ENCODE measurements around the gene PRSS21.

The PRSS21 gene

DNA sequence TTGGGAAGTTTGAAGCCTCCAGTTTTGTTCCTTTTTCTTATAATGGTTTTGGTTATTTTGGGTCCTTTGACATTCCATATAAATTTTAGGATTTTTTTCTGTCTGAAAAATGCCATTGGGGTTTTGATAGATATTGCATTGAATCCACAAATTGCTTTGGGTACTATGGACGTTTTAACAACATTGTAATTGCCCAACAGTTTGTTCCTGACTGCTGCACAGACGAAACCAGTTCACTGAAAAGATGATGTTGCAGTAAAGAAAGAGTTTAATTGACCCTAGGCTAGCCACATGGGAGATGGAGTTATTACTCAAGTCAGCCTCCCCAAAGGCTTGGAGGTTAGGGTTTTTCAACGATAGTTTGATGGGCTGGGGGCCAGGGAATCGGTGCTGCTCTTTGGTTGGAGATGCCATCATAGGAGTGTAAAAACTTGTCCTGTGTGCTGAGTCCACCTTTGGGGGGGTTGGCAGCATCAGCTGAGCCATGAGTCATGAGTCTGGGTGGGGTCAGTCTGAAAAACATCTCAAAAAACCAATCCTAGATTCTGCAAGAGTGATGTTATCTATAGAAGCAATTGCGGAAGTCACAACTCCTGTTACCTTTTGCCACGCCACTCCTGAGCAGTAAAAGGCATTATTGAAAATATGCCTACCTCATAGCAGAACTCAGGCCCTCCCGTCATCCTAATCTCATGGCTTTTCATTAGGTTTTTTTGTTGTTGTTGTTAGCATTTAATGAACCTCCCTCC is 21.5 kb upstream of the PRSS21 start:
- TF ChIP-seq RAD21 (IDR thresholded peaks at IDR 0.05; ENCODE audit: low read depth), result no peak
- TF ChIP-seq YY1 (IDR thresholded peaks at IDR 0.05; ENCODE audit: low read depth), result no peak
- no peak for TF ChIP-seq NFIC (IDR thresholded peaks at IDR 0.05)
- no peak for TF ChIP-seq EP300 (IDR thresholded peaks at IDR 0.05; ENCODE audit: borderline replicate concordance)
- no peak for TF ChIP-seq FOXM1 (IDR thresholded peaks at IDR 0.05; ENCODE audit: borderline replicate concordance, low read depth)

GRCh38 chr16:2798723-2799204 is 18.3 kb upstream of the PRSS21 start:
- TF ChIP-seq TAF1 (IDR thresholded peaks at IDR 0.05; ENCODE audit: low read depth) (no peak), EP300 (IDR thresholded peaks at IDR 0.05; ENCODE audit: borderline replicate concordance) (no peak), CEBPB (IDR thresholded peaks at IDR 0.05) (no peak), TEAD4 (IDR thresholded peaks at IDR 0.05) (no peak), TCF12 (IDR thresholded peaks at IDR 0.05; ENCODE audit: low read depth) (no peak), CREB1 (IDR thresholded peaks at IDR 0.05; ENCODE audit: low read depth) (no peak), YY1 (IDR thresholded peaks at IDR 0.05; ENCODE audit: low read depth) (no peak), FOXM1 (IDR thresholded peaks at IDR 0.05; ENCODE audit: borderline replicate concordance, low read depth) (no peak), REST (IDR thresholded peaks at IDR 0.05; ENCODE audit: low read depth) (no peak), EGR1 (IDR thresholded peaks at IDR 0.05) (no peak), ZBTB7A (IDR thresholded peaks at IDR 0.05; ENCODE audit: low read depth) (no peak), NFIC (IDR thresholded peaks at IDR 0.05) (no peak), RAD21 (IDR thresholded peaks at IDR 0.05; ENCODE audit: low read depth) (no peak)
- TF ChIP-seq, protein P1, sequence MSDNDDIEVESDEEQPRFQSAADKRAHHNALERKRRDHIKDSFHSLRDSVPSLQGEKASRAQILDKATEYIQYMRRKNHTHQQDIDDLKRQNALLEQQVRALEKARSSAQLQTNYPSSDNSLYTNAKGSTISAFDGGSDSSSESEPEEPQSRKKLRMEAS (IDR thresholded peaks at IDR 0.05), result no peak
- TF ChIP-seq, protein P2, sequence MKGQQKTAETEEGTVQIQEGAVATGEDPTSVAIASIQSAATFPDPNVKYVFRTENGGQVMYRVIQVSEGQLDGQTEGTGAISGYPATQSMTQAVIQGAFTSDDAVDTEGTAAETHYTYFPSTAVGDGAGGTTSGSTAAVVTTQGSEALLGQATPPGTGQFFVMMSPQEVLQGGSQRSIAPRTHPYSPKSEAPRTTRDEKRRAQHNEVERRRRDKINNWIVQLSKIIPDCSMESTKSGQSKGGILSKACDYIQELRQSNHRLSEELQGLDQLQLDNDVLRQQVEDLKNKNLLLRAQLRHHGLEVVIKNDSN (IDR thresholded peaks at IDR 0.05), result no peak

DNA sequence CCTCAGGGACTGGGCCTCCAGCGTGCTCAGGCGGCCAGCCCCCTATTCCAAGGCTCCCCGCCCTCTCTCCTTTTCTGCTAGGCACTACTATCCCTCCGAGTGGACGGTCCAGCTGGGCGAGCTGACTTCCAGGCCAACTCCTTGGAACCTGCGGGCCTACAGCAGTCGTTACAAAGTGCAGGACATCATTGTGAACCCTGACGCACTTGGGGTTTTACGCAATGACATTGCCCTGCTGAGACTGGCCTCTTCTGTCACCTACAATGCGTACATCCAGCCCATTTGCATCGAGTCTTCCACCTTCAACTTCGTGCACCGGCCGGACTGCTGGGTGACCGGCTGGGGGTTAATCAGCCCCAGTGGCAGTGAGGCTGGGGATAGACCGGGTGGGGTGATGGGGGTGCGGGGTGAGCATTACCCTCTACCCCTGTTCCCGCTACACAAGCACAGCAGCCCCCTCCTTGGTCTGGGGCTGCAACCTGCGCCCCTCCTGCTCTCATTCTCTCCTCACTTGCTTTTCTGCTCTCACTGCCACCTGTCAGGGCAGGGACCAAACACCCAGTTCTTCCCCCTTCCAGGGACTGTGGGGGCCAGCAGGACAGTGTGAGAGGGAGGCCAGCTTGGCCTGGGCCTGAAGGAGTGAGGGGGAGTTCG is 17.7 kb upstream of the PRSS21 start:
- TF ChIP-seq CREB1 (IDR thresholded peaks at IDR 0.05; ENCODE audit: low read depth), result no peak
- no peak for TF ChIP-seq REST (IDR thresholded peaks at IDR 0.05; ENCODE audit: low read depth)
- TF ChIP-seq, protein P1 (IDR thresholded peaks at IDR 0.05), result no peak
- TF ChIP-seq RAD21 (IDR thresholded peaks at IDR 0.05; ENCODE audit: low read depth), result no peak
- TF ChIP-seq TCF12 (IDR thresholded peaks at IDR 0.05; ENCODE audit: low read depth), result no peak
- TF ChIP-seq CEBPB (IDR thresholded peaks at IDR 0.05), result no peak
- no peak for TF ChIP-seq TAF1 (IDR thresholded peaks at IDR 0.05; ENCODE audit: low read depth)
- TF ChIP-seq FOXM1 (IDR thresholded peaks at IDR 0.05; ENCODE audit: borderline replicate concordance, low read depth), result no peak
- no peak for TF ChIP-seq TEAD4 (IDR thresholded peaks at IDR 0.05)
- TF ChIP-seq YY1 (IDR thresholded peaks at IDR 0.05; ENCODE audit: low read depth), result no peak
- no peak for TF ChIP-seq EGR1 (IDR thresholded peaks at IDR 0.05)
- TF ChIP-seq EP300 (IDR thresholded peaks at IDR 0.05; ENCODE audit: borderline replicate concordance), result no peak
- no peak for TF ChIP-seq ZBTB7A (IDR thresholded peaks at IDR 0.05; ENCODE audit: low read depth)
- TF ChIP-seq, protein P2 (IDR thresholded peaks at IDR 0.05), result no peak
- no peak for TF ChIP-seq NFIC (IDR thresholded peaks at IDR 0.05)

GRCh38 chr16:2799859-2800226 is 17.2 kb upstream of the PRSS21 start:
- TF ChIP-seq TEAD4 (IDR thresholded peaks at IDR 0.05), result no peak
- TF ChIP-seq REST (IDR thresholded peaks at IDR 0.05; ENCODE audit: low read depth), result no peak
- TF ChIP-seq NFIC (IDR thresholded peaks at IDR 0.05), result no peak
- TF ChIP-seq CREB1 (IDR thresholded peaks at IDR 0.05; ENCODE audit: low read depth), result no peak
- TF ChIP-seq ZBTB7A (IDR thresholded peaks at IDR 0.05; ENCODE audit: low read depth), result no peak
- no peak for TF ChIP-seq EP300 (IDR thresholded peaks at IDR 0.05; ENCODE audit: borderline replicate concordance)
- no peak for TF ChIP-seq YY1 (IDR thresholded peaks at IDR 0.05; ENCODE audit: low read depth)
- no peak for TF ChIP-seq TAF1 (IDR thresholded peaks at IDR 0.05; ENCODE audit: low read depth)
- TF ChIP-seq, protein P1 (IDR thresholded peaks at IDR 0.05), result no peak
- TF ChIP-seq RAD21 (IDR thresholded peaks at IDR 0.05; ENCODE audit: low read depth), result no peak
- TF ChIP-seq CEBPB (IDR thresholded peaks at IDR 0.05), result no peak
- TF ChIP-seq FOXM1 (IDR thresholded peaks at IDR 0.05; ENCODE audit: borderline replicate concordance, low read depth), result no peak
- no peak for TF ChIP-seq EGR1 (IDR thresholded peaks at IDR 0.05)
- TF ChIP-seq, protein P2 (IDR thresholded peaks at IDR 0.05), result no peak
- TF ChIP-seq TCF12 (IDR thresholded peaks at IDR 0.05; ENCODE audit: low read depth), result no peak
